NCI-H1092 treated with DMSO at 0.1 percent for 48 hours (cell line): ENCODE measurements around the gene GRK1.

Experiments used
- DNase-seq: peaks from one replicate; lab custom pipeline; 2025; lab: John Stamatoyannopoulos, UW

GRK1 gene

DNA sequence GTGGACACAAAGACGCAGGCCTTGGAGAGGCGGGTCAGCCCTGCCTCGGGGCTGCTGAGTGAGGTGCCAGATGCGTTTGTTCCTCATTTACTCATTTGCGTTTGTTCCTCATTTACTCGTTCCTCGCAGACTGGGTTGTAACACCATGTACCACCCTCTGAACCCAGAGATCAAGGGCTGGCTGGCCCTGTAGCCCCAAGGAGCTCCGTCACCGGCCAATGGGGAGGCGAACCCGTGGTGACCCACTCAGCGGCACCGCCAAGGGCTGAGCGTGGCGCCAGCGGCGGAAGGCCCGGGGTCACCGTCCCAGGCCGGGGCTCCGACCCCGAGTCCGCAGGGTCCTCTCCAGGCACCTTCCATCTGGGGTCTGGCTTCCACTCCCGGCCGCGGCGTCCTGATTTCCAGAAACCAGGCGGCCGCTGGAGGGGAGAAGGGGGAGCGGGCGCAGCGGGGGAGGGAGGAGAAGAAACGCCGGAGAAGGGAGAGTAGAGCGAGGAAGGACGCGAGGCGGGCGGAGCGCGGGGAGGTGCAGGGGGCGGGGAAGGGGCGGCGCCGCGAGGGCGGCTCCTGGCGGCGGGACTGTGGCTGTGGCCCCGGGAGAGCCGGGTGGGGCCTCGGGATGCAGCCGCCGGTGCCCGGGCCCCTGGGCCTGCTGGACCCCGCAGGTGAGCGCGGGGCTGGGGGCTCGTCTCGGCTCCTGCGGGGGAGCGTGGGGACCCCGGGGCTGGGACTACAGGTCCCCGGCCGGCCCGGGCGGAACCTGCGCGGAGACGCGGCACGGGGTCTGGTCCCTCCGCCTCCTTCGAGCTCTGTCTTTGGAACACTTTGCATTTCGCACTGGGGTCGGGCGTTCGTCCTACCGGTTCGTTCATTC, 91.9 kb downstream of the GRK1 start, which contains the start of gene TMEM255B:
Gene TMEM255B, plus strand, starts transcription at position 576 of the 874 bp plus-strand sequence. Its CDS starts 44 bp downstream, at position 620.
- DNase-seq: peak; percentile 73

DNA sequence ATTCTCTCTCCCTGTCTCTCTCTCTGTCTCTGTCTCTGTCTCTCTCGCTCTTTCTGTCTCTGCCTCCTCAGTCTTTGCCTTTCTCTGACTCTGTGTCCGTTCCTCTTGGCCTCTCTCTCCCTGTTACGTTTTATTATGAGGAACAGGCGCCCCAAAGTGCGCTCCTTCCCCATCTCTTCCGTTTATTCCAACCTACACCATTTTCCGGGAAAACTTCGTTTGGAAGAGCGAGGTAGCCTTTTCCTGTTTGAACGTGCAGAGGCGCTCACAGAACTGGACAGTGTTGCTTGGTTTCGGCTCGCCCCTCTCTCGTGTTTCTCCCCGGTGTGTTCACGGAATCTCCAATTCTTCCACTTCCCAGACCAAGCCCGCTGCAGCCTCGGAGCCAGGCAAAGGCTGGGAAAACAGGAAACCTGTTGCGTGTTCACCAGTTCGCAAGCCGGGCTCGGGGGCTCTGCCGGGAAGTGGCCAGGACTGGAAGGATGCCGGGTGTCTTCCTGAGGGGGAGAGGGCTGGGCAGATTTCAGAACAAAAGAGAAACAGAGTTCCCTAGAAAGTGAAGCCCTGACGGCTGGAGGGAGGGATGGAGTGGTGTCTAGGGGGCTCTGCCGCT, 92.6 kb downstream of the GRK1 start:
- peak; percentile 48 for DNase-seq

- DNase-seq: no peak
Measured at GRCh38 chr13:113761136-113761535, 94.1 kb downstream of the GRK1 start.

- no peak for DNase-seq
Measured at GRCh38 chr13:113762075-113762474, 95.1 kb downstream of the GRK1 start.

DNA sequence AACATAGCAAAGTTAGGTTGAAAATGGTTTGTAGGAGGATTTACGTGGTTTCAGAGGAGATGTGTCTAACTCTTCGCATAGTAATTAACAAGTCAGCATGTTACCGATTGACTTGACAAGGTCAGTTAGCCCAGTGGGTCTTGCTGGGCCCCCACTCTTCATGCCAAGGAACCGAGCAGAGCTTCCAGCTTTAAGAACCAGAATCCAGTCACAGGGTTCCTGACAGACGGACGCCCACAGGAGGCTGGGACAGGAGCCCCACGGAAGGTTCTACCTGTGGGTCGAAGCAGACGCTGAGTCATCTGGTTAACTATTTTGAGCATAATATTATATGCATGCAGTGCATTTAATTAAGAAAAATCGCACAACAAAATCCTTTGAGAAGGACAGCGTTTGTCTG, 95.5 kb downstream of the GRK1 start:
- no peak for DNase-seq

DNA sequence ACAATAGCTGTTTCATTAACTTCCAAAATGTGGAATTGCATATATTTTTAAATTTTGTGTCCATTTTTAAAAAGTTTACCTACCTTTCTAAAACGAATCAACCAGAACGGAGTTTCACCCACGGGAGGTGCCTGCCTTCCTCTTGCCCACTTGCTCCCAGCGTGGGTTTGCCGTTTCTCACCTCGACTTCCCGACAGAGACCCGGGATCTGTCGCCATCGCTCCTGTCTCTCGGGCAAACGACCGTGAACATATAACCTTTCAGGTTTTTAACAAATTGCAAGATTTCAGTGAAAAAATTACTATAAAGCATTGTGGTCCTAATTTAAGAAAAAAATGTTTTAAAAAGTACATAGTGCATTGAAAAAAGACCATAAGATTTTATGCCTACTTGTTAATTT, 96.2 kb downstream of the GRK1 start:
- DNase-seq: no peak

DNA sequence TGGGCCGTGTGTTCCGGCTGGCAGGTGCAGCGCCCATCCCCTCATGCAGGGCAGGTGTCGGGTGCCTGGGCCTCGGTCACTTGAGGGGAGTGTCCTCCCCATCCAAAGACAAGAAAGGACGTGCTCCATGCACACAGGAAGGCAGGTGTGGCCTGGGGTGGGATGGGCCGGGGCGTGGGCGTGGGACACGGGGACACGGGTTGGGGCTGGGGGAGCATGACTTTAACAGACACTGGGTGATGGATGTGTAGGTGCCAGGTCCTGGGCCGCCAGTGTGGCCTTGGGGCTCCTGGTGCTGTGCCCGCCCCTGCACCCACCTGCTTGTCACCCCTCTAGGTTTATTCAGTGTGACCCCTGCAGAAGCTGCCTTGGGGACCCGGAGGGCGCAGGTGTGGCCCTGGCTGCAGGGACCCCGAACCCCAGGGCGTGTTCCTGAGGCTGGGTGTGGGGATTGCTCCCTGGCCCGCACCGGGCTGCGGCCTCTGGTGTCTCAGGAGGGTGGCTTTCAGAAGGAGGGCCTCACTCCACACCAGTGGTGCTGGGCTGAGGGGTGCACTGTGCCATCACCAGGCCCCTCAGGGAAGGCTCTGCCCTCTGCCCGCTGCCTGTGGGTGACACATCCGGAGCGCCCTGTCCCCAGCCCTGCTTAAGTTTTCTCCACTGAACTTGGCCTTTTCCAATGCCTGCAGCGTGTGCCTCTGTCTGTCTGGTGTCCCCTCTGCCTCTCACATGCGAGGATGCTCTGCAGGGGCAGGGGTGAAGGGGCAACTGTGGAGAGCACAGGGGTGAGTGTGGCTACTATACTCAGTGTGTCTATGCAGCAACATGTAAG, 97.2 kb downstream of the GRK1 start:
- DNase-seq: no peak

DNA sequence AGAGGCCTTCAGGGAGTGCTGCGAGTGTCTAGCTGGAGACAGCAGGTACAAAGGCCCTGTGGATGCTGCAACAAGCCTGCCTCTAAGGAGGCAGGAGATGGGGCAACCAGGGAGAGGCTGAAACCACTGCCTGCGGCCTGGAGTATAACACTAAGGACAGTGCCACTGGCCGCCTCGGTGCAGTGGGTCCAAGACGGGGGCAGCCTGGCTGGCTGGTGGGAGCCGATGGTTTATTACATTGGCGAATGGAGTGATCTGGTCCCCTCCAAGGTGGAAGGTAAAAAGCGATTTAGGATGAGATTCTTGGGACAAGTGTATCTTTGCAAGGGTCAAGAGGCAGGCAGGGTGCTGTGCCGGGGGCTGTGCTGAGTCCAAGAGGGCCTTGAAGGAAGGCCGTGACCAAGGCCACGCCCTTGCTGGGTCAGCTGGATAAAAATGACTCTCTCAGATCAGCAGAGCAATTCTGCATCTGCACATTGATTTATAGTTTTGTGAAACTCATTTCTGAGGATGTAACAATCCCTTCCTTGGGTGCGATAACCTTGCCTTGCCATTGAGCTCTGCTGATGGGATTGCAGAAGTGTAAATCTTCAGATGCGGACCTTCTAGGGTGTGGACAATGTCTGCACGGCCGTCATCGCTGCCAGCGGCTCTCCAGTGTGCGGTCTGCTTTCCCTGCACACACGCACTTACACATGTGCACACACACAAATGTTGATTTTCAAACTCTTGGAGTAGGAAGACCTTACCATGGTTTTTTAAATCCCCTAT, 98.0 kb downstream of the GRK1 start:
- no peak for DNase-seq

- DNase-seq: no peak
Measured at GRCh38 chr13:113765564-113765910, 98.5 kb downstream of the GRK1 start.

- DNase-seq: no peak
Measured at GRCh38 chr13:113766035-113766800, 99.2 kb downstream of the GRK1 start.

- DNase-seq: no peak
Measured at GRCh38 chr13:113767366-113767765, 100.3 kb downstream of the GRK1 start.

GRCh38 chr13:113768018-113768905, 101.2 kb downstream of the GRK1 start:
- DNase-seq: no peak

DNA sequence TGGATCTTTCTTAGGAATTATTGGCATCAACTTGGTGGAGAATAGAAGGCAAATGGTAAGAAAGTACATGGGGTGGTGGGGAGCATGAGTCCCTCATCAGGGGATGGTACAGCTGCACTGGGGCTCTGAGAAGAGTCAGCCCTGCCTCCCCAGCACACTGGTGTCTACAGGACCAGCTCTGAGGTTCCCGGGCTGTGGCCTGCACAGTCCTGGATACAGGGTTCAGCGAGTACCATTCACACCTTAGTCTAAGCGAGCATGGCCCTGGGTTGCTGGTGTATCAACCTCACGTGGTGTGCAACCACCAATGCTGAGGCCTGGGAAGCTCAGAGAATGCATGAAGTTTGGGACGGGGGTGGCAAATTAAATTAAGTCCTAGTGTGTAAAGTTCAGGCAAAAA, 102.1 kb downstream of the GRK1 start:
- DNase-seq: no peak

GRCh38 chr13:113769881-113770280, 102.9 kb downstream of the GRK1 start:
- no peak for DNase-seq

- DNase-seq: no peak
Measured at GRCh38 chr13:113770441-113770840, 103.4 kb downstream of the GRK1 start.

- DNase-seq: no peak
Measured at GRCh38 chr13:113770937-113771336, 103.9 kb downstream of the GRK1 start.

DNA sequence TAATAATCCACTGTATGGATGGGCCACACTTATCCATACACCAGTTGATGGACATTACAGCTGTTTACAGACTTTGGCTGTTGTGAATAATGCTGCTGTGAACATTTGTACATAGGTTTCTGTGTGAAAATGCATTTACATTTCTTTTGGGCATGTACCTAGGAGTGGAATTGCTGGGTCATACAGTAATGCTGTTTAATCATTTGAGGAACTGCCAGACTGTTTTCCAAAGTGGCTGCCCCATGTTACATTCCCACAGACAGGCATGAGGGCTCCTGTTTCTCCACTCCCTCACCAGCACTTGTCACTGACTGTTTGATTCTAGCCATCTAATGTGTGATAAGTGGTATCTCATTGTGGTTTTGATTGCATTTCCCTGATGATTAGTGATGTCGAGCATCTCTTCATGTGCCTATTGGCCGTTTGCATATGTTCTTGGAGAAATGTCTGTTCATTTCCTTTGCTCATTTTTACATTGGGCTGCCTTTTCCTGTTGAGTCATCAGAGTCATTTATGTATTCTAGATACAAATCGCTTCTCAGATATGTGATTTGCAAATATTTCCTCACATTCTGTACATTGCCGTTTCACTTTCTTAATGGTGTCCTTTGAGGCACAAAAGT, 104.8 kb downstream of the GRK1 start:
- DNase-seq: no peak

DNA sequence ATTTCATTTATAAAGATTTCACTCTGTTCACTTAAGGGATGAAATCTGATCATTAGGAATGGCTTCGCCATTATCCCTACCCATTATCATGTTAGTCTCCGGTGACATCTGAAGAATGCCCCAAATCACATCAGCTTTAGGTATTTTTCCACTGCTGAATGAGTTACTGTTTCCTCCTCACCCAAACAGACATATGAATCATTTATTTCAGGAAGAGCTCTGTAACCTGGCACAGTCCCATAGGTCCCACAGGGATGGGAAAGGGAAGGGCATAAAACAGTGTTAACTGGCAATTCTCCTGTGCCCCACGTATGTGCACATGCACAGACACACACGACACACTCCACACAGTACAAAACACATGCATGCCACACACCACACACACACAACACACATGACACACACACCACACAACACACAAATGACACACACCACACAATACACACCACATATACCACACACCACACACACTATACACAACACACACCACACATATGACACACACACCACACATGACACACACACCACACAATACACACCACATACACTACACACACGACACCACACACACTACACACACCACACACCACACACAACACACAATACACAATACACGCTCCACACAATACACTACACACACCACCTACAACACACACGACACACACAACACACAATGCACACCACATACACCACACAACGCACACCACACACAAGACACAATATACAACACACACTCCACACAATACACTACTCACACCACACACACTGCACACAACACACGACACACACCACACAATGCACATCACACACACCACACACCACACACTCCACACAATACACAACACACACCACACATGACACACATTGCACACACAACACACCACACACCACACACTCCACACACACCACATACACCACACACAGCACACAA, 107.4 kb downstream of the GRK1 start:
- DNase-seq: peak; percentile 7
